Measurements from ENCODE around the gene CENPX.

The CENPX gene

GRCh38 chr17:82035956-82036633, 13.4 kb upstream of the CENPX start:
- DNase-seq (ENCODE audit: low spot score) = no peak
- no peak for TF ChIP-seq CTCF (IDR thresholded peaks at IDR 0.05; ENCODE audit: extremely low read depth, insufficient read depth, missing control alignments)
- in situ Hi-C loops (cut with MboI; ENCODE audit: low pct_unique_long_range_greater_than_20kb, low sequenced_read_pairs, unreplicated experiment) = loop anchor here (10.0 kb wide), 1 partner anchor 129 kb away; no protein-coding TSS in a partner anchor

GRCh38 chr17:82035488-82035887, 12.8 kb upstream of the CENPX start:
- DNase-seq (ENCODE audit: low spot score) = no peak
- in situ Hi-C loops (cut with MboI; ENCODE audit: low pct_unique_long_range_greater_than_20kb, low sequenced_read_pairs, unreplicated experiment) = loop anchor here (10.0 kb wide), 1 partner anchor 129 kb away; no protein-coding TSS in a partner anchor
- TF ChIP-seq CTCF (IDR thresholded peaks at IDR 0.05; ENCODE audit: extremely low read depth, insufficient read depth, missing control alignments) = no peak

GRCh38 chr17:82034371-82035011, 11.8 kb upstream of the CENPX start:
- no peak for TF ChIP-seq CTCF (IDR thresholded peaks at IDR 0.05; ENCODE audit: extremely low read depth, insufficient read depth, missing control alignments)
- no peak for DNase-seq (ENCODE audit: low spot score)
- in situ Hi-C loops (cut with MboI; ENCODE audit: low pct_unique_long_range_greater_than_20kb, low sequenced_read_pairs, unreplicated experiment) = loop anchor here (10.0 kb wide), 1 partner anchor 130 kb away; no protein-coding TSS in a partner anchor

GRCh38 chr17:82033359-82034085, 10.8 kb upstream of the CENPX start:
- in situ Hi-C loops (cut with MboI; ENCODE audit: low pct_unique_long_range_greater_than_20kb, low sequenced_read_pairs, unreplicated experiment) = loop anchor here (10.0 kb wide), 1 partner anchor 131 kb away; no protein-coding TSS in a partner anchor
- DNase-seq (ENCODE audit: low spot score) = no peak
- TF ChIP-seq CTCF (IDR thresholded peaks at IDR 0.05; ENCODE audit: extremely low read depth, insufficient read depth, missing control alignments) = no peak

- in situ Hi-C loops (cut with MboI; ENCODE audit: low pct_unique_long_range_greater_than_20kb, low sequenced_read_pairs, unreplicated experiment) = loop anchor here (10.0 kb wide), 1 partner anchor 133 kb away; no protein-coding TSS in a partner anchor
- peak; percentile 71 for DNase-seq (ENCODE audit: low spot score)
- TF ChIP-seq CTCF (IDR thresholded peaks at IDR 0.05; ENCODE audit: extremely low read depth, insufficient read depth, missing control alignments) = no peak
Measured at GRCh38 chr17:82031885-82032627, 9.4 kb upstream of the CENPX start.
